OCI-LY7 (cell line): ENCODE data around the gene WDR90. TPM values are rescaled to one million over a fixed set of nuclear protein-coding genes. Genes with fewer than 3 reads are reported as not detected.

Experiments used
- BruUV-seq: library from RNA; stranded (reverse); fragments of 400-500 nt; replicated peaks from 2 replicates; lab custom pipeline; 2021; lab: Mats Ljungman, UMichigan
- CTCF ChIA-PET: fragments of 300-600 bp; sonication (Branson Sonifier 250); formaldehyde crosslinking; loops from one replicate; lab custom pipeline; 2022; ENCODE audit warnings: antibody characterized with exemption; ENCODE audit not compliant: unreplicated experiment; lab: Charles Lee
- POLR2A ChIA-PET: fragments of 300-600 bp; sonication (Branson Sonifier 250); formaldehyde crosslinking; loops from one replicate; lab custom pipeline; 2022; ENCODE audit warnings: antibody characterized with exemption; lab: Charles Lee
- DNase-seq: peaks from one replicate; pipeline ENCODE4 v3.0.0-alpha.2; 2015; ENCODE audit warnings: low spot score
- H2AFZ ChIP-seq: fragments of 200-600 bp; sonication (generic), shearing (Covaris generic); 2 replicates; pipeline ENCODE4 v1.6.1; 2014; ENCODE audit warnings: mild to moderate bottlenecking, antibody characterized with exemption, low read length, moderate library complexity
- H3K27ac ChIP-seq: fragments of 200-600 bp; sonication (generic); 2 replicates; pipeline ENCODE4 v1.5.1; 2014; ENCODE audit warnings: mixed run types, low read depth, mild to moderate bottlenecking, moderate library complexity, low read length, inconsistent platforms; ENCODE audit not compliant: poor library complexity, severe bottlenecking
- H3K36me3 ChIP-seq: fragments of 200-600 bp; sonication (generic); 2 replicates; pipeline ENCODE4 v1.6.1; 2014; ENCODE audit warnings: mild to moderate bottlenecking, antibody characterized with exemption, low read length, moderate library complexity, mixed read lengths; ENCODE audit not compliant: insufficient read depth
- H3K4me1 ChIP-seq: fragments of 200-600 bp; sonication (generic); 2 replicates; pipeline ENCODE4 v1.5.1; 2014; ENCODE audit warnings: mild to moderate bottlenecking, low read length; ENCODE audit not compliant: insufficient read depth, poor library complexity, severe bottlenecking
- H3K4me2 ChIP-seq: fragments of 200-600 bp; sonication (generic); 2 replicates; pipeline ENCODE4 v1.6.1; 2014; ENCODE audit warnings: mild to moderate bottlenecking, low read length
- H3K4me3 ChIP-seq: fragments of 200-600 bp; sonication (generic); 2 replicates; pipeline ENCODE4 v1.5.1; 2014; ENCODE audit warnings: mild to moderate bottlenecking, low read depth, low read length; ENCODE audit not compliant: poor library complexity, severe bottlenecking
- H3K79me2 ChIP-seq: fragments of 200-600 bp; sonication (generic); 2 replicates; pipeline ENCODE4 v1.6.1; 2016; ENCODE audit warnings: low read depth, mild to moderate bottlenecking, low read length, moderate library complexity, mixed read lengths; ENCODE audit not compliant: insufficient read depth
- H3K9me2 ChIP-seq: fragments of 200-600 bp; sonication (generic); 2 replicates; pipeline ENCODE4 v1.6.1; 2016; ENCODE audit warnings: mild to moderate bottlenecking, low read length, mixed read lengths; ENCODE audit not compliant: insufficient read depth
- H3K9me3 ChIP-seq: fragments of 200-600 bp; sonication (generic); 2 replicates; pipeline ENCODE4 v1.6.1; 2014; ENCODE audit warnings: mild to moderate bottlenecking, mixed run types, low read length, mixed read lengths
- H4K20me1 ChIP-seq: fragments of 200-600 bp; sonication (generic); 2 replicates; pipeline ENCODE4 v1.6.1; 2014; ENCODE audit warnings: mild to moderate bottlenecking, antibody characterized with exemption, low read length, moderate library complexity, mixed read lengths; ENCODE audit not compliant: insufficient read depth
- CTCF ChIP-seq: fragments of 200-600 bp; sonication (generic); conservative IDR thresholded peaks from 2 replicates; pipeline ENCODE4 v1.5.1; 2014; ENCODE audit warnings: mild to moderate bottlenecking, antibody characterized with exemption, low read length, moderate library complexity, mixed read lengths
- EZH2phosphoT487 ChIP-seq: fragments of 200-600 bp; sonication (generic); IDR thresholded peaks from 2 replicates; pipeline ENCODE4 v1.6.1; 2018; ENCODE audit warnings: low read depth, borderline replicate concordance, mild to moderate bottlenecking, mixed run types, antibody characterized with exemption, low read length, moderate library complexity, mixed read lengths
- intact Hi-C: fragments of 100-400 bp; cut with micrococcal nuclease; formaldehyde crosslinking; loops from one replicate; pipeline ENCODE4 v1.10.0; 2022; ENCODE audit not compliant: unreplicated experiment
- total RNA-seq, 2 experiments: library from RNA; depleted of rRNA in 1 of 2; stranded (reverse); fragments of >200 nt in 1 of 2; shearing (Covaris generic) in 1 of 2; gene quantifications; 2 replicates each; pipeline ENCODE4 v1.2.3, GENCODE V29; 2014 to 2022

WDR90 gene
- total RNA-seq, 2 experiments from 2014 or later, result 110 to 153 TPM

GRCh38 chr16:635573-636205 is 13.5 kb upstream of the WDR90 start:
- peaks cover 39% of the 10 kb centered on the region for H3K4me1 ChIP-seq
- POLR2A ChIA-PET, result interaction anchor here (1.0 kb wide), 1 partner anchor 43 kb away, joined by 3 read pairs; no protein-coding TSS in a partner anchor
- no peaks in the 10 kb centered on the region for H3K9me3 ChIP-seq
- TF ChIP-seq CTCF (no peak), EZH2phosphoT487 (no peak)
- peaks cover 8% of the 10 kb centered on the region; the same call in 1 of the 2 replicates for H3K79me2 ChIP-seq
- CTCF ChIA-PET, result interaction anchor here (0.5 kb wide), 1 partner anchor 252 kb away, joined by 4 read pairs; no protein-coding TSS in a partner anchor
- peak overlapping the region; percentile 77 for H3K27ac ChIP-seq
- H4K20me1 ChIP-seq, result no peaks in the 10 kb centered on the region
- DNase-seq, result no peak
- H3K4me3 ChIP-seq, result peak overlapping the region; percentile 87
- peaks cover 8% of the 10 kb centered on the region; the same call in 1 of the 2 replicates for H3K36me3 ChIP-seq
- intact Hi-C loops, result loop anchor here (1.0 kb wide), 2 partner anchors 32 to 46 kb away; no protein-coding TSS in a partner anchor
- no TSS peak for BruUV-seq
- H2AFZ ChIP-seq, result peak overlapping the region; percentile 47
- H3K4me2 ChIP-seq, result peak overlapping the region; percentile 88
- H3K9me2 ChIP-seq, result no peaks in the 10 kb centered on the region

- peak within 1 kb of the TSS; percentile 47 for H2AFZ ChIP-seq
- peak within 1 kb of the TSS; percentile 87 for H3K4me3 ChIP-seq
- ChIA-PET CTCF (interaction anchor here (0.5 kb wide), 1 partner anchor 253 kb away, joined by 4 read pairs; no protein-coding TSS in a partner anchor), POLR2A (interaction anchor here (0.6 to 1.0 kb wide), 2 partner anchors 43 to 385 kb away, joined by 3 to 5 read pairs; no protein-coding TSS in a partner anchor)
- no peaks in the 10 kb centered on the region for H3K9me3 ChIP-seq
- BruUV-seq, result no TSS peak
- H3K4me1 ChIP-seq, result peaks cover 46% of the 10 kb centered on the region
- no peaks in the 10 kb centered on the region for H4K20me1 ChIP-seq
- H3K9me2 ChIP-seq, result no peaks in the 10 kb centered on the region
- intact Hi-C loops, result loop anchor here (1.0 kb wide), 2 partner anchors 31 to 47 kb away; no protein-coding TSS in a partner anchor
- H3K4me2 ChIP-seq, result peak within 1 kb of the TSS; percentile 88
- TF ChIP-seq CTCF (no peak), EZH2phosphoT487 (no peak)
- peaks cover 8% of the 10 kb centered on the region; the same call in 1 of the 2 replicates for H3K79me2 ChIP-seq
- peaks cover 8% of the 10 kb centered on the region; the same call in 1 of the 2 replicates for H3K36me3 ChIP-seq
- peak within 1 kb of the TSS; percentile 77 for H3K27ac ChIP-seq
- peak; percentile 96 for DNase-seq
Observed at GRCh38 chr16:636206-637080, 12.7 kb upstream of the WDR90 start, which contains the start of gene METTL26. METTL26 (minus strand) TSS chr16:636305; CDS start chr16:636290, 15 bp downstream.
